Stimulated activated naive CD4-positive, alpha-beta T cell (primary cell): Measurements from ENCODE around the gene IFT81.
"Not testable (repeated sequence)": the region's sequence is repeated elsewhere in the genome, so short reads cannot be mapped to it uniquely, and the experiment has no call there.

Experiments used
- DNase-seq, 6 experiments: peaks; one replicate each; lab custom pipeline; 2025; lab: John Stamatoyannopoulos, UW

The IFT81 gene, protein sequence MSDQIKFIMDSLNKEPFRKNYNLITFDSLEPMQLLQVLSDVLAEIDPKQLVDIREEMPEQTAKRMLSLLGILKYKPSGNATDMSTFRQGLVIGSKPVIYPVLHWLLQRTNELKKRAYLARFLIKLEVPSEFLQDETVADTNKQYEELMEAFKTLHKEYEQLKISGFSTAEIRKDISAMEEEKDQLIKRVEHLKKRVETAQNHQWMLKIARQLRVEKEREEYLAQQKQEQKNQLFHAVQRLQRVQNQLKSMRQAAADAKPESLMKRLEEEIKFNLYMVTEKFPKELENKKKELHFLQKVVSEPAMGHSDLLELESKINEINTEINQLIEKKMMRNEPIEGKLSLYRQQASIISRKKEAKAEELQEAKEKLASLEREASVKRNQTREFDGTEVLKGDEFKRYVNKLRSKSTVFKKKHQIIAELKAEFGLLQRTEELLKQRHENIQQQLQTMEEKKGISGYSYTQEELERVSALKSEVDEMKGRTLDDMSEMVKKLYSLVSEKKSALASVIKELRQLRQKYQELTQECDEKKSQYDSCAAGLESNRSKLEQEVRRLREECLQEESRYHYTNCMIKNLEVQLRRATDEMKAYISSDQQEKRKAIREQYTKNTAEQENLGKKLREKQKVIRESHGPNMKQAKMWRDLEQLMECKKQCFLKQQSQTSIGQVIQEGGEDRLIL

GRCh38 chr12:110124269-110124995 is at the start of gene IFT81:
Gene IFT81, plus strand, starts transcription at chr12:110124357. Its CDS starts 3,024 bp downstream, at chr12:110127381.
- peak; percentile 75 to 97 (median 94) for DNase-seq

GRCh38 chr12:110075880-110076279 is 48.3 kb upstream of the IFT81 start:
- DNase-seq, result no peak

- DNase-seq, result no peak
Observed at GRCh38 chr12:110077800-110078199, 46.4 kb upstream of the IFT81 start.

GRCh38 chr12:110079477-110080400 is 44.4 kb upstream of the IFT81 start:
- peak; percentile 25 to 81 (median 69) for DNase-seq

DNA sequence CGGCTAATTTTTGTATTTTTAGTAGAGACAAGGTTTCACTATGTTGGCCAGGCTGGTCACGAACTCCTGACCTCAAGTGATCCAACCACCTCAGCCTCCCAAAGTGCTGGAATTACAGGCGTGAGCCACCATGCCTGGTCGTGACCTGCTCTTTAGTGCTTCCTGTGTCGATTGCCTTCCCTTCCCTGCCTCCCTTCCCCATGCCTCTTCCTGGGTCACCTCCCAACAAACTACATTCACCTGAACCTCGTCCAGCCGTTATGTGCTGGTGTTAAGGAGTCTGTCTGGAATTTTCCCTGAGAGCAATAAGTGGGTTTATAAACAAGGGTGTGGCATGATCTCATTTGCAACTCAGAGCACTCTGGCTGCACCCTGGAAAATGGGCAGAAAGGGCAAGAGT is 43.7 kb upstream of the IFT81 start:
- DNase-seq, result no peak

DNA sequence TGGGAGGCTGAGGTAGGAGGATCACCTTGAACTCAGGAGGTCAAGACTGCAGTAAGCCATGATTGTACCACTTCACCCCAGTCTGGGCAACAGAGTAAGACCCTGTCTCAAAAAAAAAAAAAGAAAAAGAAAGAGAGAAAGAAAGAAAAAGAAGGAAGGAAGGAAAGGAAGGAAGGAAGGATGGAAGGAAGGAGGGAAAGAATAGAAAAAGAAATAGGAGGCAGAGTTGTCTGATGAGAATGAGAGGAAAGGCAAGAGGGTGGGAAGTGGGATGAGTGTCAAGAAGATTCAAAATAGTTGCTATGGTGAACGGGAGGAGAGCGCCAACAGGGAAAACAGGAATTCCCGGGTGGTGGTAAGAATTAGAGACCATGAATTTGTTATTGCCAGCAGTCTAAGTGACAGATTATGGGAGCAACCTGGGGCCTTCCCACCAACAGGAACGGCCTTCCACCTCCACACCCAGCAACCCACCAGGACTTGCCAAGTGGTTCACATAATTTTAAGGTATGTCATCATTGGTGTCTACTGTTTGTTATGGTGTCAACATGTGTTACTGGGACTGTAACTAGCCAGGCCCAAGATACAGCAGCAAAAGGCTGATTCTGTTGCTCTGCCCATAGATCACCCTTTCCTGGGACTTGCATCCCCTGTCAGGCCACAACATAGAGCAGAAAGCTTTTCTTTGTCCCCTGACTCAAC is 39.7 kb upstream of the IFT81 start:
- no peak for DNase-seq

DNA sequence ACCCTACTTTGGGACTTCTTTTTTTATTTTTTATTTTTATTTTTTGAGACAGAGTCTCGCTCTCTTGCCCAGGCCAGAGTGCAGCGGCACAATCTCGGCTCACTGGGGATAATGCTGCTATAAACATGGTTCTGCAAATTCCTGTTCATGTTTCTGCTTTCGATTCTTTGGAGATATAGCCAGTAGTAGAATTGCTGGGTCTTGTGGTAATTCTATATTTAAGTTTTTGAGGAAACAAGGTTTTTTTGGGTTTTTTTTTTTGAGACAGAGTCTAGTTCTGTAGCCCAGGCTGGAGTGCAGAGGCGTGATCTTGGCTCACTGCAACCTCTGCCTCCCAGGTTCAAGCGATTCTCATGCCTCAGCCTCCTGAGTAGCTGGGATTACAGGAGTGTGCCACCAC is 35.9 kb upstream of the IFT81 start:
- DNase-seq, result not testable (repeated sequence)

GRCh38 chr12:110088936-110089335 is 35.2 kb upstream of the IFT81 start:
- no peak for DNase-seq

- no peak for DNase-seq
Observed at GRCh38 chr12:110090266-110091135, 33.7 kb upstream of the IFT81 start.

- no peak for DNase-seq
Observed at GRCh38 chr12:110091136-110091711, 32.9 kb upstream of the IFT81 start.

GRCh38 chr12:110093631-110094311 is 30.4 kb upstream of the IFT81 start:
- DNase-seq, result no peak

DNA sequence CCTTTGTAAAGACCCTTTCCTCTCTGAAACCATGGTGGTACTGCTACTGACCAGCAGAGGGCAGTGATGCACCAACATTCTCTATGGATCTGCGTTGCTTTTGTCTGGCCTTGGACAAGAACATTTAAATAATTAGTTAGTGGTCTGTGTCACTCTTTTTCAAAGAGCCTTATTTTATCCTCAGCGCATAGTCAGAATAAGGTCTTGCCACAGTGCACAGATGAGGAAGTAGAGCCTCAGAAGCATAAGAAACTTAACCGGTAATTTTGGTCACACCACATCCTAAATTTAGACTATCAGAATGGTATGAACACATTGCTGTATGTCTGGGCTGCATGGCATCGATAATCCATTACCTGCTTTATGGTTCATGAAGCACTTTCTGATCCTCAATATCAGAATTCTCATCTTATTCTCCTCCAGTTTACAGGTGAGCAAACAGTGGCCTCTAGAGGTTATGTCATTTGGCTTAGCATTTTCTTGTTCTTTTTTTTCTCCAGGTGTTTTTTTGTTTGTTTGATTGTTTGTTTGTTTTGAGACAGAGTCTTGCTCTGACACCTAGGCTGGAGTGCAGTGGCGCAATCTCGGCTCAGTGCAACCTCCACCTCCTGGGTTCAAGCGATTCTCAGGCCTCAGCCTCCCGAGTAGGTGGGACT is 23.7 kb upstream of the IFT81 start:
- peak; percentile 12 to 65 (median 38) for DNase-seq

- peak in 1 of 6 experiments; percentile 14 for DNase-seq
Observed at GRCh38 chr12:110102255-110102654, 21.9 kb upstream of the IFT81 start.

DNA sequence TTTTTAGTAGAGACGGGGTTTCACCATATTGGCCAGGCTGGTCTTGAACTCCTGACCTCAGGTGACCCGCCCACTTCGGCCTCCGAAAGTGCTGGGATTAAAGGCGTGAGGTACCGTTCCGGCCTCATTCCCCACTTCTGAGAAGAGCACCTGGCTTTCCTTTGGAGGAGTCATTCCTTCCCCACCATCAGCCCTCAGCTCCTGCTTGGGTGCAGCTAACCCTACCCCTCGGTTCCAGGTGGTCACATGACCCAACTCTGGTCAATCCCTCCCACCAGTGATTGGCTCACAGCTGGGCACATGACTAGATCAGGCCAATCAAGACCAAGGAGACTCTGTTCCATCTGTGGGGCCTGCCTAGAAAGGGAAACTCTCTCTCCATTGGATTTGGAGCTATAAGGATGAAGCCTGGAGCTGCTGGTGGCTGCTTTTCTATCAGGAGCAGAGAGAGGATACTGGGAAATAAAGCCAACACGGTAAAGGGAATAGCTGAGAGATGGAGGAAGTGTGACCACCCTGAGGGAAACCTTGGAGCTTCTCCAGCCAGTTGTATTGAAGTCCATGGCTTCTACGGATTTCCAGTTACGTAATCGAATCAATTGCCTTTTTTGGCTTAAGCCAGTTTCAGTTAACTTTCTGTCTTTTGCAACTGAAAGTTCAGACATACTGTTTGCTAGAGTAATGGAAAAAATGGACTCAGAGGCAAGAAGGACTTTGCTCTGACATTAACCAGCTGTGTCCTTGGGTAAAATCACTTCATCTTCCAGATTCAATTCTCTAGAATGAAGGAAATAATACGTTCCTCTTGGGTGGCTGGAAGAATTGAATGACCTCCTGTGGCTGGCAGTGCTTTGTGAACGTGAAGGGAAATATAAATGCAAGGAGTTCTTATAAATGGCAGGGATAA is 19.7 kb upstream of the IFT81 start:
- DNase-seq, result no peak

GRCh38 chr12:110105159-110105558 is 19.0 kb upstream of the IFT81 start:
- DNase-seq, result no peak

DNA sequence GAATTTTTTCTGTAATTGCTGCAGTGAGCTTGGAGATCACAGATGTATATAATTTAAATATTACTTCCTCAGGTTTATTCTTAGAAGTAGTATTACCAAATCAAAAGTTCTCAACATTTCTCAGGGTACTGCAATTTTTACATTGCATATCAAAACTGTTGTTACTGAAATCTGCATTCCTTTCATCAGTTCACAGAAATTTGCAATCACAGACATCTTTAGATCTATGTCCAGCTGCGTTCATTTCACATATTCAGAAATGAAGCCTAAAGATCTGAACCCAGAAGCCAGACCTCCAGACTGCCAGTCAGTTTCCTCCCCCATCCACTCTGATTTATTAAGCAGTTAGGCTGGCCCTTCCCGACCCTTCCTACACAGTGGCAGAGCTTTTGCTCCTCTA is 18.2 kb upstream of the IFT81 start:
- no peak for DNase-seq
